Panc1 (cell line): ENCODE measurements around the gene HIPK2. TPM values are rescaled to one million over a fixed set of nuclear protein-coding genes. Genes with fewer than 3 reads are reported as not detected.

Experiments used
- ATAC-seq: fragments of 200-7000 bp; cut with Tn5 transposase; 2 replicates; pipeline ENCODE4 v1.9.1; 2020; ENCODE audit warnings: mild to moderate bottlenecking, moderate library complexity
- BruUV-seq: library from RNA; stranded (reverse); fragments of 400-500 nt; replicated peaks from 2 replicates; lab custom pipeline; 2021; lab: Mats Ljungman, UMichigan
- CTCF ChIA-PET: fragments of 300-600 bp; sonication (Branson Sonifier 250); formaldehyde crosslinking; loops from one replicate; lab custom pipeline; 2022; ENCODE audit warnings: antibody characterized with exemption; lab: Charles Lee
- POLR2A ChIA-PET: fragments of 300-600 bp; sonication (Branson Sonifier 250); formaldehyde crosslinking; loops from one replicate; lab custom pipeline; 2022; ENCODE audit warnings: antibody characterized with exemption; lab: Charles Lee
- DNase-seq: peaks from one replicate; pipeline ENCODE4 v3.0.0-alpha.2; 2010; ENCODE audit warnings: low read depth, low spot score
- H3K27ac ChIP-seq: 2 replicates; pipeline ENCODE4 v1.5.1; 2011; ENCODE audit warnings: mild to moderate bottlenecking, low read length, inconsistent platforms
- H3K27me3 ChIP-seq: fragments of 200-500 bp; sonication (Bioruptor generic); 2 replicates; pipeline ENCODE4 v1.6.0; 2014; ENCODE audit warnings: low read length, inconsistent platforms; ENCODE audit not compliant: control insufficient read depth, insufficient read depth
- H3K36me3 ChIP-seq: fragments of 200-500 bp; sonication (Bioruptor generic); 2 replicates; pipeline ENCODE4 v1.5.1; 2014; ENCODE audit warnings: inconsistent platforms, mild to moderate bottlenecking, low read length, moderate library complexity; ENCODE audit not compliant: control insufficient read depth, insufficient read depth
- H3K4me1 ChIP-seq: 2 replicates; pipeline ENCODE4 v1.5.1; 2011; ENCODE audit warnings: inconsistent platforms, mild to moderate bottlenecking, low read length, moderate library complexity; ENCODE audit not compliant: control insufficient read depth, insufficient read depth
- H3K4me3 ChIP-seq, 2 experiments: 2 replicates each; pipeline ENCODE4 v1.5.1; 2011 to 2012; ENCODE audit warnings: low read depth in 2 of 2, low read length in 2 of 2, mild to moderate bottlenecking in 2 of 2, inconsistent platforms in 1 of 2, moderate library complexity in 1 of 2
- H3K9me3 ChIP-seq: fragments of 200-500 bp; sonication (Bioruptor generic); 2 replicates; pipeline ENCODE4 v1.5.1; 2014; ENCODE audit warnings: low read depth, mild to moderate bottlenecking, inconsistent platforms, low read length, moderate library complexity; ENCODE audit not compliant: control insufficient read depth, insufficient read depth
- POLR2AphosphoS5 ChIP-seq: IDR thresholded peaks from 2 replicates; pipeline ENCODE4 v1.6.1; 2012; ENCODE audit warnings: mild to moderate bottlenecking, low read depth, low read length, moderate library complexity
- SIN3A ChIP-seq: IDR thresholded peaks from 2 replicates; pipeline ENCODE4 v1.6.1; 2012; ENCODE audit warnings: low read depth, mild to moderate bottlenecking, low read length, moderate library complexity, borderline replicate concordance; ENCODE audit not compliant: insufficient read depth
- TCF7L2 ChIP-seq: IDR thresholded peaks from 2 replicates; pipeline ENCODE4 v1.6.1; 2011; ENCODE audit warnings: mild to moderate bottlenecking, low read depth, low read length, inconsistent platforms
- in situ Hi-C: cut with HindIII; loops from 2 replicates; pipeline ENCODE4 v1.10.0; 2016; ENCODE audit warnings: low sequenced_read_pairs, low pct_unique_long_range_greater_than_20kb
- intact Hi-C: fragments of 100-400 bp; cut with micrococcal nuclease; formaldehyde crosslinking; loops from one replicate; pipeline ENCODE4 v1.10.0; 2022; ENCODE audit not compliant: unreplicated experiment
- total RNA-seq: library from RNA; stranded (reverse); gene quantifications from one replicate; pipeline ENCODE4 v1.2.1, GENCODE V29; 2021; ENCODE audit not compliant: unreplicated experiment
- TF ChIP-seq, protein P1 (sequence below), 2 experiments: IDR thresholded peaks; 2 replicates each; pipeline ENCODE4 v1.6.1; 2011 to 2012; ENCODE audit warnings: low read depth in 2 of 2, control low read depth in 1 of 2, low read length in 1 of 2, mild to moderate bottlenecking in 1 of 2, moderate library complexity in 1 of 2; ENCODE audit not compliant: insufficient read depth in 1 of 2
- TF ChIP-seq, protein P2 (sequence below): fragments of 450-650 bp; IDR thresholded peaks from 2 replicates; pipeline ENCODE4 v1.5.1; 2017; ENCODE audit warnings: mild to moderate bottlenecking

HIPK2 gene
- total RNA-seq, 1 experiment from 2014 or later: 34.1 TPM

DNA sequence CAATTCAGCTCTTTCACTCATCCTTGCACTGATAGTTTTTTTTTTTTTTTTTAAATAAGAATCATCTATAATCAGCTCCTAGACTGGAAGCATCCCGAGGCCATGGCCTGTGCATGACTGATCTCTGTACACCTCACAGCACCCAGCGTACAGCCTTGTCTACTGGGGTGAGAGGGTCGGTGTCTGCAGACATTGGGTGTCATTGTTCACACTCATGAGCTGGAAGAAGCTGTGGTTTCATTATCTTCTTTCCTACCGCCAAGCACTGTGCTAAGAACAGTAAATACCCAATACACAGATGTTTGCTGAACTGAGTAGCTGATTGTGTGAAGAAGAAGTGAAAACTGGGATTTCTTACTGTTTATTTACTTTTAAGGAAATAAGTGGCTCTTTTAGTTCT is 130.7 kb downstream of the HIPK2 start:
- H3K4me3 ChIP-seq: no peak overlapping the region
- peaks cover 32% of the 10 kb centered on the region for H3K4me1 ChIP-seq
- intact Hi-C loops: loop anchor here (2.0 kb wide), 2 partner anchors 128 to 356 kb away; no protein-coding TSS in a partner anchor
- H3K27ac ChIP-seq: no peak overlapping the region
- no TSS peak for BruUV-seq
- POLR2A ChIA-PET: no interaction called here
- H3K9me3 ChIP-seq: no peaks in the 10 kb centered on the region
- TF ChIP-seq SIN3A: no peak
- TF ChIP-seq TCF7L2: no peak
- TF ChIP-seq, protein P1, sequence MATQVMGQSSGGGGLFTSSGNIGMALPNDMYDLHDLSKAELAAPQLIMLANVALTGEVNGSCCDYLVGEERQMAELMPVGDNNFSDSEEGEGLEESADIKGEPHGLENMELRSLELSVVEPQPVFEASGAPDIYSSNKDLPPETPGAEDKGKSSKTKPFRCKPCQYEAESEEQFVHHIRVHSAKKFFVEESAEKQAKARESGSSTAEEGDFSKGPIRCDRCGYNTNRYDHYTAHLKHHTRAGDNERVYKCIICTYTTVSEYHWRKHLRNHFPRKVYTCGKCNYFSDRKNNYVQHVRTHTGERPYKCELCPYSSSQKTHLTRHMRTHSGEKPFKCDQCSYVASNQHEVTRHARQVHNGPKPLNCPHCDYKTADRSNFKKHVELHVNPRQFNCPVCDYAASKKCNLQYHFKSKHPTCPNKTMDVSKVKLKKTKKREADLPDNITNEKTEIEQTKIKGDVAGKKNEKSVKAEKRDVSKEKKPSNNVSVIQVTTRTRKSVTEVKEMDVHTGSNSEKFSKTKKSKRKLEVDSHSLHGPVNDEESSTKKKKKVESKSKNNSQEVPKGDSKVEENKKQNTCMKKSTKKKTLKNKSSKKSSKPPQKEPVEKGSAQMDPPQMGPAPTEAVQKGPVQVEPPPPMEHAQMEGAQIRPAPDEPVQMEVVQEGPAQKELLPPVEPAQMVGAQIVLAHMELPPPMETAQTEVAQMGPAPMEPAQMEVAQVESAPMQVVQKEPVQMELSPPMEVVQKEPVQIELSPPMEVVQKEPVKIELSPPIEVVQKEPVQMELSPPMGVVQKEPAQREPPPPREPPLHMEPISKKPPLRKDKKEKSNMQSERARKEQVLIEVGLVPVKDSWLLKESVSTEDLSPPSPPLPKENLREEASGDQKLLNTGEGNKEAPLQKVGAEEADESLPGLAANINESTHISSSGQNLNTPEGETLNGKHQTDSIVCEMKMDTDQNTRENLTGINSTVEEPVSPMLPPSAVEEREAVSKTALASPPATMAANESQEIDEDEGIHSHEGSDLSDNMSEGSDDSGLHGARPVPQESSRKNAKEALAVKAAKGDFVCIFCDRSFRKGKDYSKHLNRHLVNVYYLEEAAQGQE (IDR thresholded peaks at IDR 0.05; ENCODE audit: insufficient read depth in 1 of 2, low read depth in 2 of 2, low read length in 1 of 2): no peak
- no peak for TF ChIP-seq POLR2AphosphoS5
- TF ChIP-seq, protein P2, sequence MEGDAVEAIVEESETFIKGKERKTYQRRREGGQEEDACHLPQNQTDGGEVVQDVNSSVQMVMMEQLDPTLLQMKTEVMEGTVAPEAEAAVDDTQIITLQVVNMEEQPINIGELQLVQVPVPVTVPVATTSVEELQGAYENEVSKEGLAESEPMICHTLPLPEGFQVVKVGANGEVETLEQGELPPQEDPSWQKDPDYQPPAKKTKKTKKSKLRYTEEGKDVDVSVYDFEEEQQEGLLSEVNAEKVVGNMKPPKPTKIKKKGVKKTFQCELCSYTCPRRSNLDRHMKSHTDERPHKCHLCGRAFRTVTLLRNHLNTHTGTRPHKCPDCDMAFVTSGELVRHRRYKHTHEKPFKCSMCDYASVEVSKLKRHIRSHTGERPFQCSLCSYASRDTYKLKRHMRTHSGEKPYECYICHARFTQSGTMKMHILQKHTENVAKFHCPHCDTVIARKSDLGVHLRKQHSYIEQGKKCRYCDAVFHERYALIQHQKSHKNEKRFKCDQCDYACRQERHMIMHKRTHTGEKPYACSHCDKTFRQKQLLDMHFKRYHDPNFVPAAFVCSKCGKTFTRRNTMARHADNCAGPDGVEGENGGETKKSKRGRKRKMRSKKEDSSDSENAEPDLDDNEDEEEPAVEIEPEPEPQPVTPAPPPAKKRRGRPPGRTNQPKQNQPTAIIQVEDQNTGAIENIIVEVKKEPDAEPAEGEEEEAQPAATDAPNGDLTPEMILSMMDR: no peak
- H3K27me3 ChIP-seq: no peaks in the 10 kb centered on the region
- ATAC-seq (no peak), DNase-seq (no peak)
- no peaks in the 10 kb centered on the region for H3K36me3 ChIP-seq
- CTCF ChIA-PET: interaction anchor here (0.6 to 1.1 kb wide), 6 partner anchors 51 to 363 kb away, joined by 3 to 16 read pairs (median 4); no protein-coding TSS in a partner anchor
- in situ Hi-C loops: no loop called here

DNA sequence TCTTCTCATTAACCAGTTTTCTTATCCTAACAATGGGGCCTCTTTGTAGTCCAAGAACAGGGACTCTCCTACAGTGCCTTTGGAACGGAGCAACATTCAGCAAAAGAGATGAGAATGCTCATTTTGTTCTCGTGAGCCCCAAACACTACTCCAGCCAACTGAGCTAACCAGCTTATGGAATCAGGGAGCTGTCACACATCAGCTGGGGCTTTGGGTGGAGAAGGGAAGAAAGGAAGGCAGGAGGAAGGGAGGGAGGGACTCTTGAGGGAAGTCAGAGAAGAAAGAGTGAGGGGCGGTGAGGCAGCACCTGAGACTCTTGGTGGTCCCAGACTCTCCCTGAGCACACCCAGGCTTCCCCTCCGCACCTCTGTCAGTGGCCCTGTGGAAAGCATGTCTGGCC is 131.2 kb downstream of the HIPK2 start:
- Histone ChIP-seq H3K36me3 (no peaks in the 10 kb centered on the region), H3K27ac (no peak overlapping the region), H3K4me1 (peaks cover 27% of the 10 kb centered on the region), H3K9me3 (no peaks in the 10 kb centered on the region), H3K4me3 (no peak overlapping the region), H3K27me3 (no peaks in the 10 kb centered on the region)
- CTCF ChIA-PET: interaction anchor here (0.5 to 1.1 kb wide), 7 partner anchors 13 to 359 kb away, joined by 4 to 16 read pairs (median 7); no protein-coding TSS in a partner anchor
- BruUV-seq: no TSS peak
- intact Hi-C loops: loop anchor here (2.0 kb wide), 2 partner anchors 128 to 356 kb away; no protein-coding TSS in a partner anchor
- POLR2A ChIA-PET: interaction anchor here (0.7 kb wide), 1 partner anchor 372 kb away, joined by 6 read pairs; no protein-coding TSS in a partner anchor
- ATAC-seq: no peak
- TF ChIP-seq TCF7L2: no peak
- TF ChIP-seq, protein P2: no peak
- no peak for TF ChIP-seq SIN3A
- in situ Hi-C loops: no loop called here
- DNase-seq: no peak
